HG02973 (cell line): ENCODE data around the gene ZNF253.
"Not testable (repeated sequence)": the region's sequence is repeated elsewhere in the genome, so short reads cannot be mapped to it uniquely, and the experiment has no call there.

Experiments used
- ATAC-seq: cut with Tn5 transposase; IDR thresholded peaks from one replicate; pipeline ENCODE4 v1.9.1; 2021; ENCODE audit warnings: moderate library complexity; ENCODE audit not compliant: unreplicated experiment

ZNF253 gene

DNA sequence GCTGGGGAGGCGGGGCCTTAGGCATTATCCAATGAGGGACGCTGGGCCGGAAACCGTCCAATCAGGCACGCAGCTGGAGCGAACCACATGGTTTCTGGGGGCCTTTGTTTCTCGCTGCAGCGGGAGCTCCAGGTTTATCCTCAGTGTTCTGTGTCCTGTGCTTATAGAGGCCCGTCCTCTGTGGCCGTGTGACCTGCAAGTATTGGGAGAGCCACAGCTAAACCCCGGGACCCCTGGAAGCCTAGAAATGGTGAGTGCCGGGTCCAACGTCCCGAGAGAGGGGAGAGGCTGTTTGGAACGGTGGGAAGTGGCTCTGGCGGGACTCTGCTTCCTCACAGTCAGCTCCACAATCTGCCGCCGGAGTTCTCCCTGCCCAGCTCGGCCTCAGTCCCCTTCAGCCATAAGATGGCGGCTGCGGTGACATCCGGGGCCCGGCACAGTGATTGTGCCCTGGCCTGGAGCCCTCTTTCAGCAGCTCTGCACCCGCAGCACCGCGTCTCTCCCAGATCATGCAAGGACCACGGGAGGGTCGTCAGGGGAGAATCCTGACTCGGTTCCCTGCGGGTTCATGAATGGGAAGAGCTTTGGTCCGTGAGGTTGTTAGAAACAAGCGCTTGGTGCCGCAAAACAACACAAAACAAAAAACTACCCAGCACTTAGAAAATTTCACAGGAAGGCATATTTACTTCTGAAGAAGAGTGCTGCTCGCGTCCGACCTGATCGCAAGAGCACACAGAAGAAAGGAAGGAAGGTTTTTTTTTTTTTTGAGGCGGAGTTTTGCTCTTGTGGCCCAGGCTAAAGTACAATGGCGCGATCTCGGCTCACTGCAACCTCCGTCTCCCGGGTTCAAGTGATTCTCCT lies at the start of gene ZNF253:
Gene ZNF253 (plus strand): TSS at position 133 of the 861 bp plus-strand sequence. CDS start 115 bp downstream, at position 248.
- ATAC-seq: peak; percentile 94

DNA sequence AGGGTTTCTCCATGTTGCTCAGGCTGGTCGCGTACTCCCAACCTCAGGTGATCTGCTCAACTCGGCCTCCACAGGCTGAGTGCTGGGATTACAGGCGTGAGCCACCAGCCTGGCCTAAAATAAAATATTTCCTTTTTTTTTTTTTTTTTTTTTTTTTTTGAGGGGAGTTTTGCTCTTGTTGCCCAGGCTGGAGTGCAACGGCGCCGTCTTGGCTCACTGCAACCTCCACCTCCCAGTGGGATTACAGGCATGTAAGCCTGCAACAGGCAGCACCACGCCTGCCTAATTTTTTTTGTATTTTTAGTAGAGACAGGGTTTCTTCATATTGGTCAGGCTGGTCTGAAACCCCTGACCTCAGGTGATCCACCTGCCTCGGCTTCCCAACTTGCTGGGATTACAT lies 49.0 kb upstream of the ZNF253 start:
- no peak for ATAC-seq

DNA sequence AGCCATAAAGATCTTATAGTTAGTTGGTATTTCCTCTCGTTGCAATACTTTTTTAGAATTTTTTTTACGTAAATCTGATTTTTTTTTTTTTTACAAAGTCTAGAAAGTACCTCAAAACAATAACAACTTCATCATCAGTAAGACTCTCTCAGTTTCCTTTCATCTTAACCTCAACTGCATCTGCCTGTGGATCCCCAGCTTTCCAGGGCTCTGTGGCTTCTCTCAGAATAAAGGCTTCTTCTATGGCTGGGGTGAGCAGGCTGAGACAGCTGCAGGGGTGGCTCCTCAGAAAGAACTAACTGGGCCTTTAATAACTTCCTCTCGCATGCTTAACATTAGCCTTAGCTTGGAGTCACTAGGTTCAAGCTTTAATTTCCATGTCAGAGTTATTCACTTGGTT lies 48.3 kb upstream of the ZNF253 start:
- no peak for ATAC-seq

DNA sequence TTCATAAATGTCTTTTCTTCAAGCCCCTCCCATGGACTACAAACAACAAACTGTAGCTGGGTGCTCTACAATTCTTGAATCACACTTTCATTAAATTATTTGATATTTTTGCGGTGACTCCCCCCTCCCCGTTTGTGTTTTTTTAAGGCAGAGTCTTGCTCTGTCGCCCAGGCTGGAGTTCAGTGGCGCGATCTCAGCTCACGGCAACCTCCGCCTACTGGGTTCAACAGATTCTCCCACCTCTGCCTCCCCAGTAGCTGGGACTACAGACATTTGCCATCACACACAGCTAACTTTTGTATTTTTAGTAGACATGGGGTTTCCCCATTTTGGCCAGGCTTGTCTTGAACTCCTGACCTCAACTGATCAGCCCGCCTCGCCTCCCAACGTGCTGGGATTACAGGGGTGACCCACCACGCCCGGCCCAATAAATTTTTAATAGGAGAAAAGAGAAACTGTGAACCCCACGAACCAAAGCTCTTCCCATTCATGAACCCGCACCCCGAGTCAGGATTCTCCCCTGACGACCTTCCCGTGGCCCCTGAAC lies 44.8 kb upstream of the ZNF253 start:
- no peak for ATAC-seq

DNA sequence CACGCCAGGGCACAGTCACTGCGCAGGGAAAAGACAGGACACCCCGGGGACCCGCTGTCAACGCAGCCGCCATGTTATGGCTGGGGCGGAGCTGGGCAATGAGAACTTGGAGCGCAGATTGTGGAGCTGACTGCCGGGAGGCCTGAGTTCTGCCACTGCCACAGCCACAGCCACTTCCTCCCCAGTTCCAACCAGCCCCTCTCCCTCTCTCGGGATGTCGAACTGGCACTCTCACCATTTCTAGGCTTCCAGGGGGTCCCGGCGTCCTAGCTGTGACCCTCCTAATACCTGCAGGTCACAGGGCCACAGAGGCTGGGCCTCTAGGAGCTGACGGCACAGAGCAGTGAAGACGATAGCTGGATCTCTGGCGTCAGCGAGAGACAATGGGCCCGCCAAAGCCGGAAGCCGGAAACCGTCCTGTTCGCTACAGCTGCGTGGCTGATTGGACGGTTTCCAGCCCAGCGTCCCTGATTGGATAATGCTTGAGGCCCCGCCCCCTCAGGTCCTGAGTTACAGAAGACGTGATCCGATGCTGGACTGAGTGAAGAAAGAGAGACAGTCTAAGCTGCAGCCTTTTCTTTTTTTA lies 44.2 kb upstream of the ZNF253 start, which contains the start of gene ZNF506:
Gene ZNF506 (minus strand): TSS at position 385 of the 586 bp plus-strand sequence. CDS start 147 bp downstream, at position 238.
- ATAC-seq: peak; percentile 82

DNA sequence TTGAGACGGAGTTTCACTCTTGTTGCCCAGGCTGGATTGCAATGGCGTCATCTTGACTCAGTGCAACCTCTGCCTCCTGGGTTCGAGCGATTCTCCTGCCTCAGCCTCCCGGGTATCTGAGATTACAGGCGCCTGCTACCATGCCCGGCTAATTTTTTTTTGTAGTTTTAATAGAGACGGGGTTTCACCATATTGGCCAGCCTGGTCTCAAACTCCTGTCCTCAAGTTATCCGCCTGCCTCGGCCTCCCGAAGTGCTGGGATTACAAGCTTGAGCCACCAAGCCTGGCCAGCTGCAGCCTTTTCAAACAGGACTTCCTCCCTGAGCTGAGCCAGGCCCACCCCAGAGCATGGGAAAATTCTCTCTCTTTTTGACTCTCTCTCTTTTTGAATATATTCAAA lies 43.7 kb upstream of the ZNF253 start:
- ATAC-seq: not testable (repeated sequence)

DNA sequence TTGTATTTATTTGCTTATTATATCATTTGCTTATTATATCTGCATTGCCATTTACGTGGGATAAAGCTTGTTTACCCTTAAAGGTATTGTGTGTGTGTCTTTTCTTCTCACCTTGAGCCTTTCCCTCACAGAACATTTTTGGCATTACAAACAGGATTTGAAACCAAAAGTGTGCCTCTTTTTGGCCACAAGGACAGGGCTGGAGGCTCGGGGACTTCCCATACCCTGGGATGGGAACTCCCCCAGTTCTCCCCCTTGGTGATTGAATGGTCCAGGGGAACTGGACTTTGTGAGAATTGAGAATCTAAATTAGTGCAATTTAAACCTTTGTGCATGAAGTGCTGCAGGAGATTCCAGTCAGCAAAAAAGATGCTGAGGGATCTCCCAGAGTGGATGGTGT lies 41.8 kb upstream of the ZNF253 start:
- ATAC-seq: no peak

DNA sequence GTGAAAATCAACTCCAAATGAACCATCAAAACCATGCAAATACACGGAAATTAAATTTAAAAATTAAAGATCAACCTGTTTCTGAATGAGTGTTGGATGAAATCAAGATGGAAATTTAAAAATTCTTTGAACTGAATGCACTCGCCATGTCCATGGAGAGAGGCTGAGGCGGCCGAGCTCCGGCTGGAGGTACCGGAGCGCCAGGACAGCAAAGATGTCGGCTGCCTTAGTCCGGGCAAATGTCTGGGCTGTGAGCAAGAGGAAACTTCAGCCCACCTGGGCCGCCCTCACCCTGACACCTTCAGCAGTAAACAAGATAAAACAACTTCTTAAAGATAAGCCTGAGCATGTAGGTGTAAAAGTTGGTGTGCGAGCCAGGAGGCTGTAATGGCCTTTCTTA lies 38.8 kb upstream of the ZNF253 start:
- no peak for ATAC-seq

DNA sequence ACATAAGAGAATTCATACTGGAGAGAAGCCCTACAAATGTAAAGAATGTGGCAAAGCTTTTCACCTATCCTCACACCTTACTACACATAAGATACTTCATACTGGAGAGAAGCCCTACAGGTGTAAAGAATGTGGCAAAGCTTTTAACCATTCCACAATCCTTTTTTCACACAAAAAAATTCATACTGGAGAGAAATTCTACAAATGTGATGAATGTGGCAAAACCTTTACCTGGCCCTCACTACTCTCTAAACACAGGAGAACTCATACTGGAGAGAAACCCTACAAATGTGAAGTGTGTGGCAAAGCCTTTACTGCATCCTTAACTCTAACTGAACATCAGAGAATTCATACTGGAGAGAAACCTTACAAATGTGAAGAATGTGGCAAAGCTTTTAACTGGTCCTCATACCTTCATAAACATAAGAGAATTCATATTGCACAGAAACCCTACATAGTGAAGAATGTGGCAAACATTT lies 30.1 kb upstream of the ZNF253 start:
- no peak for ATAC-seq

DNA sequence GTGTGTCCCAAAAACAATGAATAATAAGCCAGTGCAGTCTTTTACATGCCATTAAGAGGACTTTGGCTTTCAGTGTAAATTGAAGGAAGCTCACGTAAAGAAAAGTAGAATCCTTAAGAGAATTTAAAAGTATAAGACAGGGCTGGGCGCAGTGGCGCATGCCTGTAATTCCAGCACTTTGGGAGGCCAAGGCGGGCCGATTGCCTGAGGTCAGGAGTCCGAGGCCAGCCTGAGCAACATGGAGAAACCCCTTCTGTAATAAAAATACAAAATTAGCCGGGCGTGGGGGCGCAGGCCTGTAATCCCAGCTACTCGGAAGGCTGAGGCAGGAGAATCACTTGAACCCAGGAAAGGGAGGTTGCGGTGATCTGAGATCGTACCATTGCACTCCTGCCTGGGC lies 17.9 kb upstream of the ZNF253 start:
- ATAC-seq: no peak

DNA sequence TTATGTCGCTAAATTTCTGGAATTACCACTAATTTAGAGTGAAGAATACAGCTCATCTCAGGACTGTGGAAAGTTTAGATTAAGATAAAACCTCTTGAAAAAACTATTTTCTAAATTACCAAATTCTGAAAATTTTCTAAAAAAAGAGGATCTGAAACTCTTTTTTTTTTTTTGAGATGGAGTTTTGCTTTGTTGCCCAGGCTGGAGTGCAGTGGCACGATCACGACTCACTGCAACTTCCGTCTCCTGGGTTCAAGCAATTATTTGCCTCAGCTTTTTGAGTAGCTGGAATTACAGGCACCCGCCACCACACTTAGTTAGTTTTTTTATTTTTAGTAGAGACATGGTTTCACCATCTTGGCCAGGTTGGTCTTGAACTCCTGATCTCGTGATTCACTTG lies 16.6 kb upstream of the ZNF253 start:
- no peak for ATAC-seq

DNA sequence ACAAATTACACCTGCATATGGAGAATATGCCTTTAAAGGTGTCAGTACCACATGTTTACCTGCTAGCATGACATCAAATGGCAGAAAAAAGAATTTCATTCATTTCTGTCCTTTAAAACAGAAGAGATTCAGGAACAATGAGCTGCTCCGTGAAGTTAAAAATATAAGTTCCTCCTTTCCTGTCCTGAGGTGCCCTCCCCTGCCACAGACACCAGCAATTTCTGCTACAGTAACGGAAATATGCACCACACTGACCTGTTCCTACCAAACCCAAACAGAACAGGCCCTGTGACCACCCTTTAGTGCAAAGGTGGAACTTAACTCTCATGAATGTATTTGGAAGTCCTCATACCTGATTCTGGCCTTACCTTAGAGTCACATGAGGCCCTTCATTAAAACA lies 13.9 kb upstream of the ZNF253 start:
- ATAC-seq: not testable (repeated sequence)

DNA sequence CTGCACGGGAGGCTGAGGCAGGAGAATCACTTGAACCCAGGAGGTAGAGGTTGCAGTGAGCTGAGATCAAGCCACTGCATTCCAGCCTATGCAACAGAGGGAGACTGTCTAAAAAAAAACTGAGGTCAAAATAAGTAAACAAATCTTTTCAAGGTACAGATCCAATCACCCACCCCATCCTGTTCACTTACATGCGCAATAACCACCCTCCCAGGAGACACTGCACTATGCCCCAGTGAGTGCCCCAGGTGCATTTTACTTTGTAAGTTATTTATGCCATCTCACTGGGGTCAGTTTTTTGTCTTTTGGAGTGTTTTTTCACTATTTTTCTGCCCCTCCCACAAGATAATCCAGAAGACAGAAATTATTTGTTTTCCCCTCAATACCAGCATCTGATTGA lies 6.9 kb upstream of the ZNF253 start:
- ATAC-seq: no peak

DNA sequence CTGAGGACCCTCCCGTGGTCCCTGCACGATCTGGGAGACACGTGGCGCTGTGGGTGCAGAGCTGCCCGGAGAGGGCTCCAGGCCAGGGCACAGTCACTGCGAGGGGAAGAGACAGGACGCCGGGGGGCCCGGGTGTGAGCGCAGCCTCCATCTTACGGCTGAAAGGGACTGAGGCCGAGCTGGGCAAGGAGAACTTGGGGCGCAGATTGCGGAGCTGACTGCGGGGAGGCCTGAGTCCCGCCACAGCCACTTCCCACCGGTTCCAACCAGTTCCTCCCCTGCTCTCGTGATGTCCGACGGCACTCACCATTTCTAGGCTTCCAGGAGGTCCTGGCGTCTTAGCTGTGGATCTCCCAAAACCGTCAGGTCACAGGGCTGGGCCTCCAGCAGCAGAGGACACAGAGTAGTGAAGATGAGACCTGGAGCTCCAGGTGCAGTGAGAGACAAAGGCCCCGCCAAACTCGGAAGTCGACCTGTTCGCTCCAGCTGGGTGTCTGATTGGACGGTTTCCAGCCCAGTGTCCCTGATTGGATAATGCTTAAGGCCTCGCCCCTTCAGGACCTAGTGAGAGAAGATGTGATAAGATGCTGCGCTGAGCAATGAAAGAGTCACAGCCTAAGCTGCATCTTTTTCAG lies 4.8 kb upstream of the ZNF253 start:
- no peak for ATAC-seq

DNA sequence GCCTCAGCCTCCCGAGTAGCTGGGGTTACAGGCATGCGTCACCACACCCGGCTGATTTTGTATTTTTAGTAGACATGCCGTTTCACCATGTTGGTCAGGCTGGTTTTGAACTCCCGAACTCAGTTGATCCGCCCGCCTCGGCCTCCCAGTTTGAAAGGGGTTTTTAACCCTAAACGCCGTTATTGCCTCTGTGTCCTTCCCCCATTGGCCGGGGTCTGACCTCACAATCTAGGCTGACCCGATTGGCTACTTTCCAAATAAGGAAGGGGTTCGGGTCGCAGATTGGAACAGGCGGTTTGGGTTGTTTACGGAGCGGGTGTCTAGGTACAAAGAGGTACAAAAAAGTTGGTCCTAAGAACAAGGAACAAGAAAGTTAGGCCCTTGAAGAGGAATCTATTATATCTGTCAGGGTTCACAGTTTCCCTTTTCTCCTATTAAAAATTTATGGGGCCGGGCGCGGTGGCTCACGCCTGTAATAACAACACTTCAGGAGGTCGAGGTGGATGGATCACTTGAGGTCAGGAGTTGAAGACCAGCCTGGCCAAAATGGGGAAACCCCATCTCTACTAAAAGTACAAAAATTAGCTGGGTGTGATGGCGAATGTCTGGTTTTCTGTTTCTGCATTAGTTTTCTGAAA lies 1.0 kb downstream of the ZNF253 start:
- ATAC-seq: no peak

DNA sequence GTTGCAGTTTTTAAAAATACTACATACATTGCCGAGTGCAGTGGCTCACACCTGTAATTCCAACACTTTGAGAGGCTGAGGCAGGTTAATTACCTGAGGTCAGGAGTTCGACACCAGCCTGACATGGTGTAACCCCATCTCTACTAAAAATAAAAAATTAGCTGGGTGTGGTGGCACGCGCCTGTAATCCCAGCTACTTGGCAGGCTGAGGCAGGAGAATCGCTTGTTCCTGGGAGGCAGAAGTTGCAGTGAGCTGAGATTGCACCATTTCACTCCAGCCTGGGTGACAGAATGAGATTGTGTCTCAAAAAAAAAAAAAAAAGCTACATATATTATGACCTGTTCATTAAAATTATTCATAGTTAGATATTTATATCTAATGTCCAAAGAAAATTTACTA lies 4.4 kb downstream of the ZNF253 start:
- ATAC-seq: not testable (repeated sequence)

DNA sequence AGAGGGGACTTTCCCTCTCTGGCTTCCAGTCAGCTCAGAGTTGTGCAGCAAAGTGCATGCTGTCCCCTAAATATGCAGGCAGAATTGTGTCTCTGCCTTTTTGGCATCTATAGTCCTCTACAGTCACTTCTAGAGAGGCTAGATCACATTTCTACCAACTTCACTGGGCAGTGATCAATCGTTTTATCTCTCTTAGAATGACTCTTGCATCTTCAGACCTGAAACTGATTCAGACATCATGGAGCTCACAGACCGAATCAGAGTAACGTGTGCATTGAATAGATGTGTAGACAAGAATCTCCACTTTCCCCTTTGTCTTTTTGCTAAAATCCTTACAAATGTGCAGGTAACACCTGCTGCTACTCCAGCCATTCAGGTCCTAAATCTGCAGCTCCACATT lies 6.2 kb downstream of the ZNF253 start:
- no peak for ATAC-seq

DNA sequence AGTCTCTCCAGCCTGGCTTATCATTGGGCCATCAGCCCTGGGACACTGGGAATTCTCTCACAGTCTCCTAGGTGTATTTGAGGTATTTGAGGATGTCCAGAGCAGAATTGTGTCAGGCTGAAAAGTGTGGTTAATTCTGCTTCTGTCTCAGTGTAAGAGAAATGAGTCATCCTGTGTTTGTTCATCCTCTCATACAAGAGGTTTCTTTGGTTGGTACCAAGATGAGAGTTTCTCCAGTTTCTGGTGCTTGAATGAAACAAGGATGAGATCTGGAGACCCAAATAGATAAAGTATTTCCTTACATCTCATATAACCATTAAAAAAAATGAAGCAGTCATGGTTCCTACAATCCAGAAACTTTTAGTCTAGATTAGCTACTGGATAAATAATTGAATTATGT lies 7.7 kb downstream of the ZNF253 start:
- ATAC-seq: no peak

DNA sequence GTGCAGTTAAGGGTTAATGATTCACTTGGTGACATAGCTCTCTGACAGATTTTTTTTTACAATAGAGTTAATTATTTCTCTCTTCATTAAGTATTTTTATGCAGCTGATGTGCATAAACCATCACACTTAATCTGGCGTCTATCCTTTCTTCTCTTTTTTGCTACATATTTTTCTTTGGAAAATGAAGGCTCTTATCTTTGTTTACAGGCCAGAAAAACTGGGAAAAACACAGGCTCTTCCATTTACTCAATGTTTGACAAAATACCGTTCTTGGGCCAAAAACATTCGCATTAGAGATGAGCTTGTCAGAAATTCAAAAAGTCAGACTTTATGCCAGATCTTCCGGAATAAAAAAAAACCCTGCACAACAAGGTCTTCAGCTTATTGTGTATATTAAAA lies 12.0 kb downstream of the ZNF253 start:
- ATAC-seq: no peak

DNA sequence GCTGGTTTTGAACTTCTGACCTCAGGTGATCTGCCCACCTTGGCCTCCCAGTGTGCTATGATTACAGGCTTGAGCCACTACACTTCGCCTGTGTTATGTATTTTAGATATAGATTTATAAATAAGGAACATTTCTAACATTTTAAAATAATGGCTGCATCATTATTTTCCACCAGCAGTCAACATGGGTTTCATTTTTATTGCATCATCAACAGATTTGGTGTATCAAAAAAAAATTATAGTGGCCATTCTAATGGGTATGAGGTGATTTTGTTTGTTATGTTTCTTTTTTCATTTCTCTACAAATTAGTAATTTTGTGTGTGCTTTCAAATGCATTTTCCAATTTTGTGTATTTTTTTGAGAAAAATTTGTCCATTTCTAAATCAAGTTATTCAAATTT lies 18.9 kb downstream of the ZNF253 start:
- no peak for ATAC-seq
